Esophagus squamous epithelium (tissue), 5 donors: ENCODE measurements around the gene CT47C1. TPM values are rescaled to one million over a fixed set of nuclear protein-coding genes. Genes with fewer than 3 reads are reported as not detected.

Experiments
- DNase-seq: peaks from one replicate; lab custom pipeline; 2025; lab: John Stamatoyannopoulos, UW
- H3K27ac ChIP-seq, 4 donors: fragments of 200-600 bp; sonication (generic); one replicate each; pipeline ENCODE4 v1.5.1; 2016 to 2019; ENCODE audit warnings: mild to moderate bottlenecking in 1 of 4
- H3K27me3 ChIP-seq, 4 donors: fragments of 200-600 bp; sonication (generic); 1 replicate in 3 of 4; 2 replicates in 1 of 4; pipeline versions ENCODE4 v1.5.1 to v1.6.0; 2017 to 2021; ENCODE audit warnings: antibody characterized with exemption in 1 of 4
- H3K36me3 ChIP-seq, 3 donors: fragments of 200-600 bp; sonication (generic); one replicate each; pipeline ENCODE4 v1.5.1; 2016 to 2019
- H3K4me1 ChIP-seq, 3 donors: fragments of 200-600 bp; sonication (generic); one replicate each; pipeline ENCODE4 v1.5.1; 2017 to 2019
- H3K4me3 ChIP-seq, 4 donors: fragments of 200-600 bp; sonication (generic); 1 replicate in 3 of 4; 2 replicates in 1 of 4; pipeline ENCODE4 v1.5.1; 2016 to 2019; ENCODE audit warnings: mild to moderate bottlenecking in 2 of 4, moderate library complexity in 1 of 4
- H3K9me3 ChIP-seq, 3 donors: fragments of 200-600 bp; sonication (generic); one replicate each; pipeline ENCODE4 v1.5.1; 2016 to 2019
- CTCF ChIP-seq, 6 experiments: fragments of 450-650 bp in 4 of 6; fragments of 200-600 bp in 2 of 6; sonication (generic) in 2 of 6; IDR thresholded peaks; one replicate each; pipeline ENCODE4 v1.5.1; 2016 to 2019; ENCODE audit warnings: antibody characterized with exemption in 6 of 6, mild to moderate bottlenecking in 4 of 6, moderate library complexity in 4 of 6
- POLR2A ChIP-seq, 4 donors: fragments of 450-650 bp; IDR thresholded peaks; one replicate each; pipeline ENCODE4 v1.6.1; 2017; ENCODE audit warnings: antibody characterized with exemption in 4 of 4, mild to moderate bottlenecking in 4 of 4, moderate library complexity in 3 of 4
- WGBS, 2 donors: methylation state at CpG; one replicate each; pipeline ENCODE4 v1.1.5; 2018; 5-methylcytosine and 5-hydroxymethylcytosine counted together
- intact Hi-C: fragments of 100-400 bp; cut with DNase I; formaldehyde crosslinking; loops from one replicate; pipeline ENCODE4 v1.15.0; 2022
- total RNA-seq, 4 donors: library from RNA; depleted of rRNA; stranded (reverse); fragments of >200 nt; gene quantifications; one replicate each; pipeline ENCODE4 v1.1.0, GENCODE V29; 2016
- donor health status: DM: yes; HTN: yes; CAD: no.

Gene CT47C1
- total RNA-seq, 4 donors from 2014 or later, result not detected

GRCh38 chrX:119073911-119074310, 1.1 kb downstream of the CT47C1 start:
- intact Hi-C loops, result no loop called here

GRCh38 chrX:119075270-119076025, 2.7 kb downstream of the CT47C1 start:
- Histone ChIP-seq H3K4me3 (no peak overlapping the region), H3K27me3 (no peaks in the 10 kb centered on the region), H3K4me1 (no peaks in the 10 kb centered on the region), H3K9me3 (no peaks in the 10 kb centered on the region), H3K27ac (no peak overlapping the region), H3K36me3 (no peaks in the 10 kb centered on the region)
- no peak for DNase-seq
- no peak for TF ChIP-seq CTCF (IDR thresholded peaks at IDR 0.05)
- no peak for TF ChIP-seq POLR2A (IDR thresholded peaks at IDR 0.05)
- 72 to 96% methylated on average over 3 of the region's 3 CpGs for WGBS, 2 donors
- intact Hi-C loops, result no loop called here

More at GRCh38 chrX:119073911-119074310, 1.1 kb downstream of the CT47C1 start:
- 93% methylated on average over 17 of the region's 19 CpGs; no CpG with 5 or more reads in 1 of the 2 donors for WGBS, 2 donors
- no peak overlapping the region for H3K27ac ChIP-seq
- H3K4me1 ChIP-seq, result no peaks in the 10 kb centered on the region
- no peak overlapping the region for H3K4me3 ChIP-seq
- no peak for DNase-seq
- no peaks in the 10 kb centered on the region for H3K9me3 ChIP-seq
- no peaks in the 10 kb centered on the region for H3K27me3 ChIP-seq
- TF ChIP-seq POLR2A (IDR thresholded peaks at IDR 0.05), result no peak
- TF ChIP-seq CTCF (IDR thresholded peaks at IDR 0.05), result no peak
- H3K36me3 ChIP-seq, result no peaks in the 10 kb centered on the region

- no peak overlapping the region for H3K4me3 ChIP-seq
- DNase-seq, result no peak
- H3K27ac ChIP-seq, result no peak overlapping the region
- intact Hi-C loops, result no loop called here
- H3K27me3 ChIP-seq, result no peaks in the 10 kb centered on the region
- H3K36me3 ChIP-seq, result no peaks in the 10 kb centered on the region
- H3K9me3 ChIP-seq, result no peaks in the 10 kb centered on the region
- no peak for TF ChIP-seq POLR2A (IDR thresholded peaks at IDR 0.05)
- WGBS, 2 donors, result 56 to 100% methylated on average over 1 of the region's 1 CpG
- no peaks in the 10 kb centered on the region for H3K4me1 ChIP-seq
These were observed 9.5 kb downstream of the CT47C1 start for GRCh38 chrX:119082278-119082677.

- no peaks in the 10 kb centered on the region for H3K4me1 ChIP-seq
- H3K36me3 ChIP-seq, result no peaks in the 10 kb centered on the region
- DNase-seq, result no peak
- H3K9me3 ChIP-seq, result no peaks in the 10 kb centered on the region
- H3K4me3 ChIP-seq, result no peak overlapping the region
- 64 to 65% methylated on average over 2 to 3 of the region's 3 CpGs for WGBS, 2 donors
- intact Hi-C loops, result no loop called here
- TF ChIP-seq POLR2A (IDR thresholded peaks at IDR 0.05) (no peak), CTCF (IDR thresholded peaks at IDR 0.05) (no peak)
- no peaks in the 10 kb centered on the region for H3K27me3 ChIP-seq
- no peak overlapping the region for H3K27ac ChIP-seq
These were observed 12.0 kb downstream of the CT47C1 start for GRCh38 chrX:119084766-119085165.

- TF ChIP-seq POLR2A (IDR thresholded peaks at IDR 0.05) (no peak), CTCF (IDR thresholded peaks at IDR 0.05) (no peak)
- intact Hi-C loops, result no loop called here
- no peaks in the 10 kb centered on the region for H3K4me1 ChIP-seq
- WGBS, 2 donors, result 0 to 60% methylated on average over 1 of the region's 1 CpG
- no peak overlapping the region for H3K27ac ChIP-seq
- no peak overlapping the region for H3K4me3 ChIP-seq
- no peaks in the 10 kb centered on the region for H3K9me3 ChIP-seq
- no peaks in the 10 kb centered on the region for H3K36me3 ChIP-seq
- no peaks in the 10 kb centered on the region for H3K27me3 ChIP-seq
- no peak for DNase-seq
These were observed 14.3 kb downstream of the CT47C1 start for GRCh38 chrX:119087121-119087520.
